GM23338 (cell line): ENCODE measurements around the gene ERLEC1. TPM values are rescaled to one million over a fixed set of nuclear protein-coding genes. Genes with fewer than 3 reads are reported as not detected.

Experiments
- ATAC-seq: fragments of 200-7000 bp; cut with Tn5 transposase; 3 replicates; pipeline ENCODE4 v1.9.1; 2020
- DNase-seq: peaks from one replicate; pipeline ENCODE4 v3.0.0-alpha.2; 2015; ENCODE audit warnings: low spot score
- H2AFZ ChIP-seq: fragments of 200-600 bp; sonication (generic); 2 replicates; pipeline ENCODE4 v1.8.0; 2016; ENCODE audit warnings: antibody characterized with exemption, mild to moderate bottlenecking, moderate library complexity
- H3F3A ChIP-seq: fragments of 200-600 bp; sonication (generic); replicated peaks from 2 replicates; pipeline ENCODE4 v1.8.0; 2017; ENCODE audit warnings: antibody characterized with exemption, mixed run types, low read depth
- H3K27ac ChIP-seq: fragments of 200-600 bp; sonication (generic); 2 replicates; pipeline ENCODE4 v1.6.1; 2016; ENCODE audit warnings: low read depth
- H3K27me3 ChIP-seq: fragments of 200-600 bp; sonication (generic); 2 replicates; pipeline ENCODE4 v1.8.0; 2016; ENCODE audit warnings: mild to moderate bottlenecking, mixed run types, moderate library complexity; ENCODE audit not compliant: insufficient read depth
- H3K36me3 ChIP-seq: fragments of 200-600 bp; sonication (generic); 2 replicates; pipeline ENCODE4 v1.8.0; 2016; ENCODE audit warnings: mild to moderate bottlenecking; ENCODE audit not compliant: insufficient read depth
- H3K4me1 ChIP-seq: fragments of 200-600 bp; sonication (generic); 2 replicates; pipeline ENCODE4 v1.8.0; 2016; ENCODE audit warnings: mild to moderate bottlenecking, moderate library complexity; ENCODE audit not compliant: insufficient read depth
- H3K4me2 ChIP-seq: fragments of 200-600 bp; sonication (generic); 2 replicates; pipeline ENCODE4 v1.7.1; 2017; ENCODE audit warnings: mixed run types
- H3K4me3 ChIP-seq: fragments of 200-600 bp; sonication (generic); 2 replicates; pipeline ENCODE4 v1.6.1; 2016; ENCODE audit warnings: mixed run types
- H3K79me2 ChIP-seq: fragments of 200-600 bp; sonication (generic); replicated peaks from 2 replicates; pipeline ENCODE4 v1.8.0; 2017; ENCODE audit warnings: mild to moderate bottlenecking; ENCODE audit not compliant: insufficient read depth
- H3K9me2 ChIP-seq: fragments of 200-600 bp; sonication (generic); 2 replicates; pipeline ENCODE4 v1.8.0; 2017; ENCODE audit not compliant: insufficient read depth
- H4K20me1 ChIP-seq: fragments of 200-600 bp; sonication (generic); replicated peaks from 2 replicates; pipeline ENCODE4 v1.8.0; 2017; ENCODE audit warnings: mild to moderate bottlenecking; ENCODE audit not compliant: insufficient read depth
- H3K27ac Mint-ChIP-seq: 2 replicates; pipeline ENCODE4 v1.8.0; 2020; ENCODE audit warnings: inconsistent platforms, mild to moderate bottlenecking, moderate library complexity, mixed read lengths
- H3K27me3 Mint-ChIP-seq: 3 replicates; pipeline ENCODE4 v1.8.0; 2022; ENCODE audit warnings: low read depth, mild to moderate bottlenecking, moderate library complexity, mixed read lengths, inconsistent platforms; ENCODE audit not compliant: insufficient read depth, poor library complexity
- H3K36me3 Mint-ChIP-seq: 3 replicates; pipeline ENCODE4 v1.8.0; 2021; ENCODE audit warnings: low read depth, mild to moderate bottlenecking, inconsistent platforms, moderate library complexity, mixed read lengths
- H3K4me1 Mint-ChIP-seq: 3 replicates; pipeline ENCODE4 v1.8.0; 2020; ENCODE audit warnings: mild to moderate bottlenecking, inconsistent platforms, mixed read lengths
- H3K4me3 Mint-ChIP-seq: 3 replicates; pipeline ENCODE4 v1.8.0; 2021; ENCODE audit warnings: moderate library complexity, mild to moderate bottlenecking, inconsistent platforms, mixed read lengths
- H3K9me3 Mint-ChIP-seq: 3 replicates; pipeline ENCODE4 v1.8.0; 2020; ENCODE audit warnings: moderate library complexity, mild to moderate bottlenecking, inconsistent platforms, mixed read lengths
- ETS1 ChIP-seq: IDR thresholded peaks from 2 replicates; pipeline ENCODE4 v1.6.1; 2016; ENCODE audit warnings: antibody characterized with exemption
- EZH2 ChIP-seq: fragments of 200-600 bp; sonication (generic); IDR thresholded peaks from one replicate; pipeline ENCODE4 v1.8.0; 2017; ENCODE audit warnings: antibody characterized with exemption, mild to moderate bottlenecking, low read depth; ENCODE audit not compliant: unreplicated experiment
- JUNB ChIP-seq: IDR thresholded peaks from one replicate; pipeline ENCODE4 v1.6.1; 2016; ENCODE audit warnings: antibody characterized with exemption; ENCODE audit not compliant: unreplicated experiment
- POLR2AphosphoS5 ChIP-seq: IDR thresholded peaks from 2 replicates; pipeline ENCODE4 v1.6.1; 2016; ENCODE audit warnings: antibody characterized with exemption, low read depth
- STAT1 ChIP-seq: IDR thresholded peaks from one replicate; pipeline ENCODE4 v1.6.1; 2016; ENCODE audit warnings: antibody characterized with exemption; ENCODE audit not compliant: unreplicated experiment
- ZNF114 ChIP-seq: fragments of 250-450 bp; sonication (Bioruptor Pico); IDR thresholded peaks from 2 replicates; pipeline ENCODE4 v1.5.0; 2020; ENCODE audit warnings: mild to moderate bottlenecking, moderate library complexity
- ZNF331 ChIP-seq: fragments of 250-450 bp; sonication (Bioruptor Pico); IDR thresholded peaks from 2 replicates; pipeline ENCODE4 v1.5.0; 2020; ENCODE audit warnings: low read depth, mild to moderate bottlenecking, moderate library complexity
- ZNF462 ChIP-seq: fragments of 250-450 bp; sonication (Bioruptor Pico); IDR thresholded peaks from 2 replicates; pipeline ENCODE4 v1.5.0; 2020; ENCODE audit warnings: mild to moderate bottlenecking, moderate library complexity
- polyA plus RNA-seq: library from polyadenylated mRNA; unstranded; fragments of >200 nt; fragmentation: Nextera tagmentation; extraction: Ambion mirVana; gene quantifications from 2 replicates; pipeline ENCODE4 v1.2.1, GENCODE V29; 2016
- total RNA-seq: library from RNA; depleted of rRNA; stranded (reverse); fragments of >200 nt; shearing (Covaris generic); gene quantifications from 2 replicates; pipeline ENCODE4 v1.2.3, GENCODE V29; 2014

Gene ERLEC1
- total and polyA plus RNA-seq, 2 experiments from 2014 or later = 35.0 to 41.2 TPM

DNA sequence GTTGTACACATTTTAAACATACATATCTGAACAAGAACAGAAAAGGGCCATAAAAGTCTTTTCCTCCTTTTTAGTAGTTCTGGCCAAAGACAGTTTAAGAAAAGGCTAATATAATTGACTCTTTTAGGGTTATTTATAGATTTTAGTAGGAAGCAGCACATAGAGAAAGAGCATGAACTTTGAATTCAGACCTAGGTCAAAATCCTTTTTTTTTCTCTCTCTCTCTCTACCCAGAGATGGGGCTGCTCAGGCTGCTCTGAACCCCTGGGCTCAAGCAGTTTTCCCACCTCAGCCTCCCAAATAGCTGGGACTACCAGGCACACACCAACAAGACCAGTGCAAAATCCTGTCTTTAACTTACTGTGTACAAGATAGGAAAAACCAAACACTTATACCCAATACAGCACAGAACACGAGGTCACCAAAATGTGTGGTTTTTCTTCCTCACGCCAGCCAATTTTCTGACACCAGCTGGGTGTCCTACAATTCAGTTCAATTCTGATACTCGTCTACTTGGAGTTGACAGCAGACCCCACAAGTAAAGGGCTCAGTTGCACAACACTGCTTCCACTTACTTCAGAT, 32.1 kb downstream of the ERLEC1 start (continued):
- TF ChIP-seq ZNF462 (CRISPR knock-in tag) (no peak), EZH2 (no peak)

GRCh38 chr2:53819634-53820033, 32.8 kb downstream of the ERLEC1 start:
- Histone ChIP-seq H3K27me3 (no peaks in the 10 kb centered on the region), H3K27ac (no peak overlapping the region), H4K20me1 (no peaks in the 10 kb centered on the region), H3K4me1 (no peaks in the 10 kb centered on the region), H2AFZ (no peak overlapping the region), H3K4me2 (no peak overlapping the region), H3K36me3 (no peaks in the 10 kb centered on the region), H3K9me2 (no peaks in the 10 kb centered on the region), H3K4me3 (no peak overlapping the region), H3K79me2 (no peaks in the 10 kb centered on the region), H3F3A (no peaks in the 10 kb centered on the region)
- Mint-ChIP-seq H3K4me1 (peaks cover 3% of the 10 kb centered on the region; the same call in 1 of the 3 replicates), H3K36me3 (peaks cover 10% of the 10 kb centered on the region; the same call in 2 of the 3 replicates), H3K9me3 (no peaks in the 10 kb centered on the region), H3K27ac (no peak overlapping the region), H3K27me3 (no peaks in the 10 kb centered on the region), H3K4me3 (no peak overlapping the region)
- peak; percentile 42 for DNase-seq
- peak; percentile 77 for ATAC-seq
- TF ChIP-seq JUNB (no peak), STAT1 (no peak), POLR2AphosphoS5 (no peak), ETS1 (no peak), ZNF462 (CRISPR knock-in tag) (no peak), ZNF331 (CRISPR knock-in tag) (no peak), ZNF114 (no peak)
